NT2/D1 (cell line): ENCODE measurements around the gene CD81.
A peak's percentile ranks its signal among the peaks of the same experiment; 100 is the strongest.

ENCODE experiments used
- DNase-seq: peaks from one replicate; pipeline ENCODE4 v3.0.0-alpha.2; 2011; ENCODE audit warnings: low read depth, low spot score
- H3K27me3 ChIP-seq: 2 replicates; pipeline ENCODE4 v1.6.0; 2011; ENCODE audit warnings: mild to moderate bottlenecking; ENCODE audit not compliant: insufficient read length, insufficient read depth
- H3K36me3 ChIP-seq: 2 replicates; pipeline ENCODE4 v1.6.1; 2011; ENCODE audit warnings: mild to moderate bottlenecking, low read length, mixed read lengths; ENCODE audit not compliant: insufficient read depth, insufficient read length
- H3K4me1 ChIP-seq: 2 replicates; pipeline ENCODE4 v1.5.1; 2011; ENCODE audit not compliant: insufficient read depth, insufficient read length
- H3K4me3 ChIP-seq: 2 replicates; pipeline ENCODE4 v1.5.1; 2011; ENCODE audit warnings: low read depth; ENCODE audit not compliant: insufficient read length
- H3K9ac ChIP-seq: 2 replicates; pipeline ENCODE4 v1.6.0; 2011; ENCODE audit warnings: low read depth; ENCODE audit not compliant: insufficient read length
- H3K9me3 ChIP-seq: 2 replicates; pipeline ENCODE4 v1.5.1; 2011; ENCODE audit warnings: mild to moderate bottlenecking, low read length; ENCODE audit not compliant: insufficient read depth
- SUZ12 ChIP-seq: IDR thresholded peaks from 2 replicates; pipeline ENCODE4 v1.6.1; 2011; ENCODE audit not compliant: insufficient read length, insufficient read depth; ENCODE audit errors: extremely low read depth
- YY1 ChIP-seq: IDR thresholded peaks from 2 replicates; pipeline ENCODE4 v1.6.1; 2011; ENCODE audit not compliant: insufficient read length, insufficient read depth
- ZNF274 ChIP-seq: IDR thresholded peaks from 2 replicates; pipeline ENCODE4 v1.6.1; 2011; ENCODE audit warnings: mild to moderate bottlenecking, low read depth, low read length

Gene CD81

GRCh38 chr11:2419638-2420501 is 42.8 kb downstream of the CD81 start:
- no peaks in the 10 kb centered on the region for H3K36me3 ChIP-seq
- no peak for TF ChIP-seq SUZ12
- no peak for TF ChIP-seq ZNF274
- TF ChIP-seq YY1 = no peak
- H3K4me3 ChIP-seq = no peak overlapping the region
- peak overlapping the region; percentile 56 for H3K9ac ChIP-seq
- no peaks in the 10 kb centered on the region for H3K27me3 ChIP-seq
- no peaks in the 10 kb centered on the region for H3K9me3 ChIP-seq
- DNase-seq = peak; percentile 78
- peaks cover 9% of the 10 kb centered on the region for H3K4me1 ChIP-seq

- Histone ChIP-seq H3K4me3 (no peak overlapping the region), H3K9ac (peak overlapping the region; percentile 33), H3K9me3 (no peaks in the 10 kb centered on the region), H3K36me3 (no peaks in the 10 kb centered on the region), H3K4me1 (peaks cover 9% of the 10 kb centered on the region), H3K27me3 (no peaks in the 10 kb centered on the region)
- TF ChIP-seq SUZ12 (no peak), ZNF274 (no peak), YY1 (no peak)
- peak; percentile 74 for DNase-seq
Measured at GRCh38 chr11:2420502-2421225, 43.6 kb downstream of the CD81 start.

GRCh38 chr11:2421226-2421994 is 44.3 kb downstream of the CD81 start:
- no peak for DNase-seq
- Histone ChIP-seq H3K9ac (peak overlapping the region; percentile 33), H3K4me1 (peaks cover 9% of the 10 kb centered on the region), H3K27me3 (no peaks in the 10 kb centered on the region), H3K36me3 (no peaks in the 10 kb centered on the region), H3K9me3 (no peaks in the 10 kb centered on the region), H3K4me3 (no peak overlapping the region)
- TF ChIP-seq YY1 (no peak), SUZ12 (no peak), ZNF274 (no peak)

- no peak for TF ChIP-seq ZNF274
- no peak for TF ChIP-seq SUZ12
- TF ChIP-seq YY1 = no peak
- no peaks in the 10 kb centered on the region for H3K9me3 ChIP-seq
- no peaks in the 10 kb centered on the region for H3K36me3 ChIP-seq
- no peak for DNase-seq
- peaks cover 9% of the 10 kb centered on the region for H3K4me1 ChIP-seq
- H3K27me3 ChIP-seq = no peaks in the 10 kb centered on the region
- H3K4me3 ChIP-seq = no peak overlapping the region
- no peak overlapping the region for H3K9ac ChIP-seq
Measured at GRCh38 chr11:2421996-2422395, 44.9 kb downstream of the CD81 start.

- Histone ChIP-seq H3K27me3 (no peaks in the 10 kb centered on the region), H3K4me1 (peaks cover 9% of the 10 kb centered on the region)
Measured at GRCh38 chr11:2422461-2423156, 45.5 kb downstream of the CD81 start.

GRCh38 chr11:2423157-2424025 is 46.3 kb downstream of the CD81 start:
- peaks cover 9% of the 10 kb centered on the region for H3K4me1 ChIP-seq
- H3K9me3 ChIP-seq = no peaks in the 10 kb centered on the region
- no peak for DNase-seq
- no peaks in the 10 kb centered on the region for H3K36me3 ChIP-seq
- H3K9ac ChIP-seq = no peak overlapping the region
- no peak overlapping the region for H3K4me3 ChIP-seq
- H3K27me3 ChIP-seq = no peaks in the 10 kb centered on the region
- TF ChIP-seq ZNF274 (no peak), YY1 (no peak), SUZ12 (no peak)

More at GRCh38 chr11:2422461-2423156, 45.5 kb downstream of the CD81 start:
- no peak overlapping the region for H3K9ac ChIP-seq
- H3K4me3 ChIP-seq = no peak overlapping the region
- DNase-seq = no peak
- TF ChIP-seq YY1 = no peak
- no peak for TF ChIP-seq ZNF274
- no peak for TF ChIP-seq SUZ12
- H3K9me3 ChIP-seq = no peaks in the 10 kb centered on the region
- H3K36me3 ChIP-seq = no peaks in the 10 kb centered on the region
